Measurements from ENCODE around the gene STK38. TPM values are rescaled to one million over a fixed set of nuclear protein-coding genes. Genes with fewer than 3 reads are reported as not detected.

STK38 gene
- total and polyA plus RNA-seq, 9 of the 15 experiments (the other 6 are each of a cell fraction or from before 2014, with no cell fraction given) = 5.7 to 28.7 (median 19.5) TPM

- TF ChIP-seq ZBTB40 (IDR thresholded peaks at IDR 0.05) (no peak), ZBTB40 (CRISPR knock-in tag; IDR thresholded peaks at IDR 0.05) (no peak), POLR2G (IDR thresholded peaks at IDR 0.05; ENCODE audit: low read depth, low read length) (no peak), DACH1 (IDR thresholded peaks at IDR 0.05; ENCODE audit: partially characterized antibody) (peak; percentile 71), YY1 (IDR thresholded peaks at IDR 0.05; ENCODE audit: borderline replicate concordance in 1 of 3, control insufficient read depth in 1 of 3, extremely low read depth in 1 of 3, insufficient read depth in 3 of 3, insufficient read length in 1 of 3, insufficient replicate concordance in 2 of 3, low read depth in 1 of 3, low read length in 2 of 3) (peak in 1 of 3 experiments; percentile 36), FOXO4 (CRISPR knock-in tag; IDR thresholded peaks at IDR 0.05) (no peak), GTF2B (IDR thresholded peaks at IDR 0.05; ENCODE audit: extremely low read depth, insufficient read length) (no peak), RBM14 (IDR thresholded peaks at IDR 0.05; ENCODE audit: borderline replicate concordance, insufficient read depth, low read depth, low read length) (no peak), SIX5 (IDR thresholded peaks at IDR 0.05; ENCODE audit: borderline replicate concordance in 1 of 2, insufficient read depth in 1 of 2, low read depth in 1 of 2, low read length in 2 of 2) (no peak), HNRNPH1 (optimal IDR thresholded peaks at IDR 0.05; ENCODE audit: low read depth, low read length) (no peak), ZNF175 (CRISPR knock-in tag; IDR thresholded peaks at IDR 0.05; ENCODE audit: low read depth) (no peak), SPI1 (IDR thresholded peaks at IDR 0.05; ENCODE audit: borderline replicate concordance, low read depth, low read length) (peak; percentile 61; the same call in 1 of the 2 replicates), STAT5A (IDR thresholded peaks at IDR 0.05; ENCODE audit: borderline replicate concordance, low read length) (peak; percentile 80), HNRNPL (IDR thresholded peaks at IDR 0.05; ENCODE audit: low read depth, low read length) (no peak), MAFG (tag; conservative IDR thresholded peaks at IDR 0.05) (peak; percentile 56; the same call in 1 of the 2 replicates), KAT7 (CRISPR knock-in tag; IDR thresholded peaks at IDR 0.05; ENCODE audit: borderline replicate concordance) (no peak)
Measured at GRCh38 chr6:36478051-36478526, 69.2 kb downstream of the STK38 start (continued).

Data from K562 (cell line).